ENCODE data around the gene PARVB. TPM values are rescaled to one million over a fixed set of nuclear protein-coding genes. Genes with fewer than 3 reads are reported as not detected.

The PARVB gene
- total RNA-seq, 4 donors from 2014 or later: 27.7 to 88.5 (median 41.7) TPM

DNA sequence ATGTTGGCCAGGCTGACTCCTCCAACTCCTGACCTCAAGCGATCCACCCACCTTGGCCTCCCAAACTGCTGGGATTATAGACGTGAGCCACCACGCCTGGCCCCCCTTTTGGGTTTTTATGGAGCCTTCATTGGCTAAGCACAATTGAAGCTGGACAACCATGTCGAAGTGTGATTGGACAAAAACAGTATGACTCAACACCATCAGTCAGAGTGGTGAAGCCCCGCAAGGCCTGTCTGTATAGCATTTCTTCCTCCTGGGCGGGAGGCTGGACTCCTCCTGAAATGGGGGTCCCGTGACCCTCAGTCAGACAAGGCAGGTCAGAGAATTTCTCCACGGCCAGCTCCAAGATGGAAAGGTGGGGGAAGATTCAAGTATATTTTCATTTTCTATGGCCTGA lies 3.1 kb upstream of the PARVB start:
- Histone ChIP-seq H3K36me3 (no peaks in the 10 kb centered on the region), H3K4me1 (peaks cover 0 to 4% of the 10 kb centered on the region in 2 donors), H3K27me3 (no peaks in the 10 kb centered on the region), H3K4me3 (no peak overlapping the region), H3K27ac (no peak overlapping the region), H3K9me3 (no peaks in the 10 kb centered on the region)
- TF ChIP-seq, protein P1, sequence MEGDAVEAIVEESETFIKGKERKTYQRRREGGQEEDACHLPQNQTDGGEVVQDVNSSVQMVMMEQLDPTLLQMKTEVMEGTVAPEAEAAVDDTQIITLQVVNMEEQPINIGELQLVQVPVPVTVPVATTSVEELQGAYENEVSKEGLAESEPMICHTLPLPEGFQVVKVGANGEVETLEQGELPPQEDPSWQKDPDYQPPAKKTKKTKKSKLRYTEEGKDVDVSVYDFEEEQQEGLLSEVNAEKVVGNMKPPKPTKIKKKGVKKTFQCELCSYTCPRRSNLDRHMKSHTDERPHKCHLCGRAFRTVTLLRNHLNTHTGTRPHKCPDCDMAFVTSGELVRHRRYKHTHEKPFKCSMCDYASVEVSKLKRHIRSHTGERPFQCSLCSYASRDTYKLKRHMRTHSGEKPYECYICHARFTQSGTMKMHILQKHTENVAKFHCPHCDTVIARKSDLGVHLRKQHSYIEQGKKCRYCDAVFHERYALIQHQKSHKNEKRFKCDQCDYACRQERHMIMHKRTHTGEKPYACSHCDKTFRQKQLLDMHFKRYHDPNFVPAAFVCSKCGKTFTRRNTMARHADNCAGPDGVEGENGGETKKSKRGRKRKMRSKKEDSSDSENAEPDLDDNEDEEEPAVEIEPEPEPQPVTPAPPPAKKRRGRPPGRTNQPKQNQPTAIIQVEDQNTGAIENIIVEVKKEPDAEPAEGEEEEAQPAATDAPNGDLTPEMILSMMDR (IDR thresholded peaks at IDR 0.05): no peak
- TF ChIP-seq POLR2A (IDR thresholded peaks at IDR 0.05): no peak
- intact Hi-C loops (cut with DNase I; ENCODE audit: low total_unique reads): no loop called here
- DNase-seq: no peak

DNA sequence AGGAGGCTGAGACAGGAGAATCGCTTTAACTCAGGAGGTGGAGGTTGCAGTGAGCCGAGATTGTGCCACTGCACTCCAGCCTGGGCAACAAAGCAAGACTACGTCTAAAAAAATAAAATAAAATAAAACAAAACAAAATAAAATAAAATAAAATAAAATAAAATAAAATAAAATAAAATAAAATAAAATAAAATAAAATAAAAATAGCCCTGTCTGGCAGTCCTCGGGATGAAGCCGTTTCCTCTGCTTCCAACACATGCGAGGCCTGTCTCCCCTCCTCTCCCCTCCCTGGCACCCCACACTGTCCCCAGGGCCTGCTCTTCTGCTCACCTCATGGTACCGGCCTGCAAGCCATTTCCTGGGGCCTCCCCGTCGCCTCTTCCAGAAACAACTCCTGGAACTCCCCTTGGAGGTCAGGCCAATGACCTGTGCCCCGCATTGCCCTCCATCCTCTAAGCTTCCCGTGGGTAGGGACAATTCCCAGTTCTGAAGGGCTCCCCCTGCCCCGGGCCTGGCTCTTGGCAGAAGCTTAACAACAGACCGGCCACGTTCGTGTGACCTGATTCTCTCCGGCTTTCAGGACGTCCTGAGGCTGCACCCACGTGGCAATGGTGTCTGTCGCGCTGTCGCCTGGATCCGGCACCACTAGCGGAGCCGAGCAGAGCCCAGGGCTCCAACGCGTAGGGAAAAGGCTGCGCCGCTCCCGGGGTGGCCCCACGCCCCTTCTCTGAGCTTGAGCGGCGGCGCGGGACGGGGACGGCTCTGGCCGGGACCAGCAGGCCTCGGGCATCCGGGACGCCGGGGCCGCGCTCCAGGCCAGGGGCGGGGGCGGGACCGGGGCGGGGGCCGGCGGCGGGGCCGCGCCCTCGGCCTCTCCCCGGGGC lies 456 bp upstream of the PARVB start:
- TF ChIP-seq, protein P1 (IDR thresholded peaks at IDR 0.05): no peak
- peak in 1 of 2 donors; percentile 43 for TF ChIP-seq POLR2A (IDR thresholded peaks at IDR 0.05)
- peak; percentile 27 to 42 for DNase-seq
- no peaks in the 10 kb centered on the region for H3K27me3 ChIP-seq
- H3K36me3 ChIP-seq: no peaks in the 10 kb centered on the region
- intact Hi-C loops (cut with DNase I; ENCODE audit: low total_unique reads): no loop called here
- peak overlapping the region; percentile 32 to 51 for H3K4me3 ChIP-seq
- H3K9me3 ChIP-seq: no peaks in the 10 kb centered on the region
- H3K4me1 ChIP-seq: peaks cover 0 to 4% of the 10 kb centered on the region in 2 donors
- H3K27ac ChIP-seq: peak overlapping the region; percentile 75 to 85

GRCh38 chr22:44025171-44026065 lies 1.3 kb downstream of the PARVB start:
- intact Hi-C loops (cut with DNase I; ENCODE audit: low total_unique reads): no loop called here
- peak overlapping the region; percentile 32 to 51 for H3K4me3 ChIP-seq
- peak in 1 of 2 donors; percentile 44 for DNase-seq
- peaks cover 0 to 4% of the 10 kb centered on the region in 2 donors for H3K4me1 ChIP-seq
- H3K36me3 ChIP-seq: no peaks in the 10 kb centered on the region
- peak overlapping the region; percentile 78 to 85 for H3K27ac ChIP-seq
- TF ChIP-seq POLR2A (IDR thresholded peaks at IDR 0.05): no peak
- TF ChIP-seq, protein P1 (IDR thresholded peaks at IDR 0.05): no peak
- H3K9me3 ChIP-seq: no peaks in the 10 kb centered on the region
- no peaks in the 10 kb centered on the region for H3K27me3 ChIP-seq

- intact Hi-C loops (cut with DNase I; ENCODE audit: low total_unique reads): no loop called here
- peaks cover 0 to 4% of the 10 kb centered on the region in 2 donors for H3K4me1 ChIP-seq
Measured at GRCh38 chr22:44026066-44026629, 2.0 kb downstream of the PARVB start.

More at GRCh38 chr22:44026066-44026629, 2.0 kb downstream of the PARVB start:
- Histone ChIP-seq H3K27ac (peak overlapping the region; percentile 78 to 85), H3K9me3 (no peaks in the 10 kb centered on the region), H3K4me3 (no peak overlapping the region), H3K27me3 (no peaks in the 10 kb centered on the region), H3K36me3 (no peaks in the 10 kb centered on the region)
- TF ChIP-seq POLR2A (IDR thresholded peaks at IDR 0.05): peak in 1 of 2 donors; percentile 5
- TF ChIP-seq, protein P1 (IDR thresholded peaks at IDR 0.05): no peak
- DNase-seq: no peak

All from uterus (tissue), 4 donors.